Hematopoietic multipotent progenitor cell treated with erythropoietin and hydrocortisone succinate and interleukin-3 and kit ligand, for 6 days (in vitro differentiated cells): Measurements from ENCODE around the gene SCART1.
"Not testable (repeated sequence)": the region's sequence is repeated elsewhere in the genome, so short reads cannot be mapped to it uniquely, and the experiment has no call there.

Experiments used
- DNase-seq: peaks from one replicate; pipeline ENCODE4 v3.0.0-alpha.2; 2015

The SCART1 gene

DNA sequence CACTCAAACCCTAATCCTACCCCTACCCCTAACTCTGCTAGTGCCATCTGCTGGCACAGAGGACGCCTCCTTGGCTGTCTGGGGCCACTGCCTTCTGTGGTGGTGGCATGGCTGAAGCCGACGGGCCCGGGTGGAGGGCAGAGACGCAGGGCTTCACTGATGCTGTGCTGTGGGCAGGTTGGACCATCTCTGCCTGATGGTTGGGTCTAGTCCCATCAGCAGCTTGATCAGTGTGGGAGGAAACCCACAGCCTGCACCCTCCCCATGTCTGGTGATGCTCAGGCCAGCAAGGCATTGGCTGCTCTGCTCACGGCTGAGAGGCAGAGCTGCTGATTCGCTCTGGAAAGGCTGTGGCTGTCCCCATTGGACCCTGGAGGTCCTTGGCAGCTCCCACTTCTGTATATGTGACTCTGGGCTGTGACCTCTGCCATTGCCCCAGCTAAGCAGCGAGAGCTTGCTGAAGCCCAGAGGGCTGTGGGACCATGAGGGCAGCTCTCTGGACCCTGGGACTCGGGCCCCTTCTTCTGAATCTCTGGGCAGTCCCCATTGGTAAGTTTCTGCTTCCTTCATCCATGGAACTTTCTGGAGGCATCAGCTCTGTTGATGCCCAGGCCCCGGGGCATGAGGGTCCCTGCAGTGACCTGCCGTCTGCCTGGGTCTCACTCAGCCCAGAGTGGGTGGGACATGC, at the start of gene SCART1:
Gene SCART1 (plus strand): TSS at position 430 of the 688 bp plus-strand sequence. CDS start 53 bp downstream, at position 483.
- no peak for DNase-seq

DNA sequence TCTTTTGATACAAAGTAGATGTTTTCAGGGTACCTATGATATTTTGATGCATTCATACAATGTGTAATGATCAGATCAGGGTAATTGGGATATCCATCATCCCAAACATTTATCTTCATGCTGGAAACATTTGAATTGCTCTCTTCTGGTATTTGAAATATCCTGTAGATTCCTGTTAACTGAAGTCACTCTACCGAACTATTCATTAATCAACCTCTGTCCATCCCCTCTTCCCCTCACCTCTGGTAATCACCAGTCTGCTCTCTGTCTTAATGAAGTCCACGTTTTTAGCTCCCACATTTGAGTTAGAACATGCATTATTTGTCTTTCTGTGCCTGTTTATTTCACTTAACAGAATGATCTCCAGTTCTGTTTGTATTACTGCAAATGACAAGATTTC, 48.5 kb upstream of the SCART1 start:
- no peak for DNase-seq

DNA sequence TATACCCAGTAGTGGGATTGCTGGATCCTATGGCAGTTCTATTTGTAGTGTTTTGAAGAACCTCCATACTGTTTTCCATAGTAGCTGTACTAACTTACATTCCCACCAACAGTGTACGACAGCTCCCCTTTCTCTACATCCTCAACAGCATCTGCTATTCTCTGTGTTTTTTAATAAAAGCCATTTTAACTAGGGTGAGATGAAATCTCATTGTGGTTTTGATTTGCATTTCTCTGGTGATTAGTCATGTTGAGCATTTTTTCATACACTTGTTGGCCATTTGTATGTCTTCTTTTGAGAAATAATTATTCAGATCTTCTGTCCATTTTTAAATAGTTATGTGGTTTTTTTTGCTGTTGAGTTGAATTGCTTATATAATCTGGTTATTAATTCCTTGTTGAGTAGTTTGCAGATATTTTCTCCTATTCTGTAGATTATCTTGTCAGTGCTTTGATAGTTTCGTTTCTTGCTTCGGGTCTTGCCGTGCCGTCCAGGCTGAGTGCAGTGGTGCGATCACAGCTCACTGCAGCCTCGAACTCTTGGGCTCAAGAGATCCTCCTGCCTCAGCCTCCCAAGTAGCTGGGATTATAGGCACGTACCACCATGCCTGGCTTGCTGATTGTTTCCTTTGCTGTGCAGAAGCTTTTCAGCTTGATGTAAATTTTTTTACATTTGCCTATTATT, 47.8 kb upstream of the SCART1 start:
- DNase-seq: no peak

DNA sequence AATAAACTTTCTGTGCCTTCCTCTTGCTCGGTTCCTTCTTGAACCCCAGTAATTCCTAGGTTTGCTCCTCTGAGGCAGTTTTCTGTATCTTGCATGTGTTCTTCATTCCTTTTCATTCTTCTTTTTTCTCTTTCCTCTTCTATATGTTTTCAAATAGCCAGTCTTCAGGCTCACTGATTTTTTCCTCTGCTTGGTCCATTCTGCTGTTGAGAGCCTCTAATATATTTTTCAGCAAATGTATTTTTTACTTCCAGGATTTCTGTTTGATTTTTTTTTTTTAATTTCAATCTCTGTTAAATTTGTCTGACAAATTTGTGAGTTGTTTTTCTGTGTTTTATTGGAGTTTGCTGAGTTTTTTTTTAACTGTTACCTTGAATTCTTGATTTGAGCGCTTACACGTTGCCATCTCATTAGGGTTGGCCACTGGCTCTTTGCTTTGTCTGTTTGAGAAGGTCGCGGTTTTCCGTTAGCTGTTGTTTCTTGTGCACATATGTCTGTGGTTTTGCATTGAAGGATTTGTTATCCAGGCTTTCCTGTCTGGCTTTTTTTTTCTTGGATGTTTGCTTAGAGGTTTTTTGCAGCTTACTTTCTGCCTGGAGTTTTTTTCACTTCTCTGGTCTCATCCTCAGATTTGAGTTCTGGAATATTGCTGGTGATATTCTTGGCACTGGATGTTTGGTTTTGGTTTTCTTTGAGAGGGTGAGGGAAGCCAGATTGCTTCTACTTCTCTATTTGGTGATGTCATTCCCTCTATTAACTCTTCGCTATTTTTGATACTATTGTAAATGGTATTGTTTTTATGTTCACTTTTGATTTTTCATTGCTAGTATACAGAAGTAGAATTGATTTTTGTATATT, 42.0 kb upstream of the SCART1 start:
- DNase-seq: no peak

DNA sequence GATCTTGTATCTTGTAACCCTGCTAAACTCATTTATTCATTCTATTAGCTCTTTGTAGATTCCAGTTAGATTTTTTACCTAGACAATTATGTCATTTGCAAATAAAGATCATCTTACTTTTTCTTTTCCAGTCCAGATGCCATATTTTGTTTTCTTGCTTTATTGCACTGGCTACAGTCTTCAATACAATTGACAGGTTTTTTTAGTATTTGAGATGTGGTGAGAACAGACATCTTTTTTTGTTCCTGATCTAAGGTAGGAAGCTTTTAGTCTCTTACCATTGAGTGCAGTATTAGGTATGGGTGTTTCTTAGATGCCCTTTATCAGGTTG, 41.4 kb upstream of the SCART1 start:
- DNase-seq: no peak

DNA sequence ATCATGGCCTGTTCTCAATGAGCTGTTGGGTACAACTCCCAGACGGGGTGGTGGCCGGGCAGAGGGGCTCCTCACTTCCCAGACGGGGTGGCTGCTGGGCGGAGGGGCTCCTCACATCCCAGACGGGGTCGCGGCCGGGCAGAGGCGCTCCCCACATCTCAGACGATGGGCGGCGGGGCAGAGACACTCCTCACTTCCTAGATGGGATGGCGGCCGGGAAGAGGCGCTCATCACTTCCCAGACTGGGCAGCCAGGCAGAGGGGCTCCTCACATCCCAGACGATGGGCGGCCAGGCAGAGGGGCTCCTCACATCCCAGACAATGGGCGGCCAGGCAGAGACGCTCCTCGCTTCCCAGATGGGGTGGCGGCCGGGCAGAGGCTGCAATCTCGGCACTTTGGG, 39.3 kb upstream of the SCART1 start:
- not testable (repeated sequence) for DNase-seq

DNA sequence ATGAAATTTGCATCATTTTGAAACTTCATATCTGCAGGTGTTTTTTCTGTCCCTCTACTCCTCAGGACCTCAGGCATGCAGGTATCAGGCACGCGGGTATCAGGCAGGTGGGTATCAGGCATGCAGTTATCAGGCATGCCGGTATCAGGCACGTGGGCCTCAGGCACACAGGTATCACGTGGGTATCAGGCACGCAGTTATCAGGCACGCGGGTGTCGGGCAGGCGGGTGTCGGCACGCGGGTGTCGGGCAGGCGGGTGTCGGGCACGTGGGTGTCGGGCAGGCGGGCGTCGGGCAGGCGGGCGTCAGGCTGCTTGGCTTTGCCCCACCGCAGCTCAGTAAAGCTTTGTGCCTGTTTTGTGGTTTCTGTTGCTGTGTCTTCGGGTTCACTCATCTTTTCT, 38.0 kb upstream of the SCART1 start:
- DNase-seq: no peak

DNA sequence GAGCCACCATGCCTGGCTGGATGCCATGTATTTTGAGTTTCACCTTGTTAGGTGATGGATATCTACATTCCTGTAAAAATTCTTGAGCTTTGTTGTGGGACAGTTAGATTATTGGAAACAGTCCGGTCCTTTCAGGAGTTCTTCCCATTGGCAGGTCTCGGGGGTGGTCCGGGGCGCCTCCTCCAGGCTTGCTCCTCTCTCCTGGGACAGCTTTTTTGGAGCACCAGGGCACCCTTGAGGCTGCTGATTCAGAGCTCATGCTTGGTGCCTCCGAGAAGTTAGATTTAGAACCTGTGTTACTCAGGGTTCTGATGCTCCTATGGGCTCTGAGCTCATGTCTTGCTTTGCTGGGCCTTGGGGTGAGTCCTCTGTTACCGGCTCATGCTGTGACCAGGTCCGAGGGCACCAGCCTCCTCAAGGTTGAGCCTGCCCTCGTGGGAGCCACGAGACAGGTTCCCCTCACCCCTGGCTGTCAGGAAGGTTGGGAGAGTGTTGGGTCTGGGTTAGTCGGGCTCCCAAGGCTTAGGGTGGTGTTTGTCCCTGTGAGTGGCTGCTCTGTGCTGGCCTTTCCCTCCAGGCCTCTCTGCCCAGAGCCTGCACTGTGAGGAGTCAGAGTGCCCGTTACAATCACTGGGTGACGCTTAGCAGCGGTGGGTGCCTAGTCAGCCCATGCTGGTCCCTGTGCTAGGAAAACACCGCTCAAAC, 35.3 kb upstream of the SCART1 start:
- DNase-seq: no peak

DNA sequence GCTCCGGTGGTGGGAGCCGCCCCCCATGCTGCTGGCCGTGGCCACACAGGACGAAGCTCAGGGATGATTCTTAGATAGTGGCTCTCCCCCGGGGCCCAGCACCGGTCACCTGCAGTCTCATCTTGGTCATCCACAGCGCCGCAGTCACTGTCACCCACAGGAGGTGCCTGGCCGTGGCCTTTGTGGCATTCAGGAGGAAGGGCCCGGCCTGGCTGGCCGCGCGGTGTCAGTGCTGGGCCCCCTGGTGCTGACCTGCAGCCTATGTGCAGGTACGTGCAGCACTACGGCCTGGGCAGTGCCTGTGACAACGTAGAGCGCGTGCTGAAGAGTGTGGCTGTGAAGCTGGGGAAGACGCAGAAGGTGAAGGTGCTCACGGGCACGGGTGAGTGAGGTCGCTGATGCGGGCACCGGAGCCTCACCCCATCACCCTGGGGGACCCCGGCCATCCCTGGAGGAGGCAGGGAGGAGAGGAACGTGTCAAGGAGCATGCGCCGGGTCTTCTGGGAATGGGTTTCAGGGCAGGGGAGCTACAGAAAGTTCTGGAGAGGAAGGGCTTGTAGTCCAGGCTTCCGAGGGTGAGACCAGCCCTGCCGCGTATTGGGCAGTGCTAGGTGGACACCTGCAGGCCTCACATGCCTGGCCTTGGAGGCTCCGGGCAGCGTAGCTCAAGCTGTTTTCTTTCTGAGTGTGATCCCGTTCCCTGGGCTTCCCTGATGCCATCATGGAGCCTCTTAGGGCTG, 34.4 kb upstream of the SCART1 start:
- DNase-seq: no peak

DNA sequence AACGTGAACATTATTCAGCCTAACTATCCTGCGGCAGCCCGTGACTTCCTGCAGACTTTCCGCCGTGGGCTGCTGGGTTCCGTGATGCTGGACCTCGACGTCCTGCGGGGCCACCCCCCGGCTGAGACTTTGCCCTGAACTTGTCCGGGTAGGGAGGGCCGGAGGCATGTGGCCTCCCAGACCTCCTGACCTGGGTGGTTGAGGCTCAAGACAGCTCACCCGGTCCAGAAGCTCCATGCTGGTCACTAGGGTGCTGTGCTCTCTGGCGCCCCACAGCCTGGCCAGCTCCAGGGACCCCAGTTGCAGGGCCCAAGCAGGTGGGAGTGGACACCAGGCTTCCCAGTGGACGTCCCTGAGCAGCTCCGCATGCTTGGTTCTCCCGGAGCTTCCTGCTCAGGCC, 33.7 kb upstream of the SCART1 start:
- no peak for DNase-seq

DNA sequence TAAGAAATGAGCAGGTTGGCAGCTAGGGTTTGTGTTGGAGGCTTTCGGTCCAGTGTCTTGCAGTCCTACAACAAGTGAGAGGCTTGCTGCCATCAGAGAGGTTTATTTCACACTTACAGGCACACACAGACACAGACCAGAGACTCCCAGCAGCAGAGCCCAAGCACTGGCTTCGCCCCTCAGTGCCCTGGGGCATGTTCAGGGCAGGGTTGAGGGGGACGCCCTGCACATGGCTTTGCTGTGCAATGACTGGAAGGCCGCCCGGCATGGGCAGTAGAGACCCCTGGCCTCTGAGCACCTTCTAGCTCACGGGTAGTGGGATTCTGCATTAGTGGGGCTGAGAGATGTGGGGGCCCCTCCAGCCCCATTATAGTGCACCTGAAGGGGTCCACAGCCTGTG, 33.2 kb upstream of the SCART1 start:
- no peak for DNase-seq

DNA sequence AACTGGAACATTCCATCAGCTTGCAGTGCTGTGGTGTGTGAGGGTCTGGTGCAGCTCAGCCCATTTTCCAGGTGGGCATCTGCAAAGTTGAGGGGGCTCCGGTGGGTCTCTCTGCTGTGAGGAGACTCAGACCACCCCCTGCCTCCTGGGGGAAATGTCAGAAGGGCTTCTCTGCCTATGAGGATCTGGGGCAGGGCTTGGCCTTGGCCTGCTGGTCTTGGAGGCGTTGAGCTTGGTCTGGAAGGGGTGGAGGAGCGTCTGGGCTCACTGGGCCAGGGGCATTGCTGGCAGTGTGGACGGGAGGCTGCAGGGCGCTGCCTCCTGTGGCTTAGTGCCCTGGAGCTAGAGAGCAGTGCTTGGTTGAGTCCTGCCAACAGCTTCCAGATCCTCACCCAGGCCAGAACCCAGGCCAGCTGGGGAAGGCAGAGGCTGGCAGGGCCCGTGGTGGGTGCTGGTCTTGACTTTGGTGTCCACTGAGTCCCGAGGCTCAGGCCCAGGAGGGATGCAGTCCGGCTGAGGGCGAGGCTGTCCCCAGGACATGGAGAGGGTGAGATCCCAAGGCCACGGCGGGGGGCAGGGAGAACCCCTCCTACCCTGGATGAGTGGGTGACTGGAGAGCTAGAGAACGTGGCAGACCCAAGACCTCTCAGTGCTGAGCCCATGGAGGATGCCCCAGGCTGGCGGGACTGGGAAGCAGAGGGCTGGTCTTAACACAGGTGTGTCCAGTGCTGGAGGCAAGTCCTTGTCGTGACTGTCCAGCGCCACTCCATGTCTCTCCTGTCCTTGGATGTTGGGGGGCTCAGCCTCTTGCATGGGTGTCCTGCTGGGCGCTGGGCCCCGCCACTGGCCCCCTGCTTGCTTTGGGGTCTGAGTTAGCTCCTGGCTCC, 32.2 kb upstream of the SCART1 start:
- DNase-seq: no peak

DNA sequence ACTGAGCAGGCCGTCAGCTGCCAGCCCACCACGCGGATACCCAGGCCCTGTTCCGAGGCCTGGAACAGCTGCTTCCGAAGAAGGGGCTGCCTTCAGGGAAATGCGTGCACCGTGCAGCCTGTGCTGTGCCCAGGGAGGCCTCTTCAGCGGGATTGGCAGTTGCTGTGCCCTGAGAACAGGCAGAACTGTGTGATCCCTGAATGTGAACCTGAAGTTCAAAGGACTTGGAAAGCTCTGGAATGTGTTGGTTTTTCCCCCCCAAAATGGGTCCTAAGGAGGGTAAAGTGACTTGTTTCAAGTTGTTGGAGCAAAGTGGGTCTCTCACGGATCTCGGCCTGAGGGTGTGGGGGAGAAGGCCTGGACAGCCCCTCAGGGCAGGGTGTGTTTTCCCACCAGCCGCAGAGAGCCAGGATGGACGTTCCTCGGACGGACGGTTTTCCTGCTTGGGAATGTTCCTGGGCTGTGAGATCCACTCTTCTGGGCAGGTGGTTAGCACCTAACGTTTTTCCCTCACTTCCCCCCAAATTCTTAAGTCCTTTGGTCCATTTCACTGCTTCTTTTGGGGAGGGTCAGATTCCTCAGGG, 31.4 kb upstream of the SCART1 start:
- no peak for DNase-seq

DNA sequence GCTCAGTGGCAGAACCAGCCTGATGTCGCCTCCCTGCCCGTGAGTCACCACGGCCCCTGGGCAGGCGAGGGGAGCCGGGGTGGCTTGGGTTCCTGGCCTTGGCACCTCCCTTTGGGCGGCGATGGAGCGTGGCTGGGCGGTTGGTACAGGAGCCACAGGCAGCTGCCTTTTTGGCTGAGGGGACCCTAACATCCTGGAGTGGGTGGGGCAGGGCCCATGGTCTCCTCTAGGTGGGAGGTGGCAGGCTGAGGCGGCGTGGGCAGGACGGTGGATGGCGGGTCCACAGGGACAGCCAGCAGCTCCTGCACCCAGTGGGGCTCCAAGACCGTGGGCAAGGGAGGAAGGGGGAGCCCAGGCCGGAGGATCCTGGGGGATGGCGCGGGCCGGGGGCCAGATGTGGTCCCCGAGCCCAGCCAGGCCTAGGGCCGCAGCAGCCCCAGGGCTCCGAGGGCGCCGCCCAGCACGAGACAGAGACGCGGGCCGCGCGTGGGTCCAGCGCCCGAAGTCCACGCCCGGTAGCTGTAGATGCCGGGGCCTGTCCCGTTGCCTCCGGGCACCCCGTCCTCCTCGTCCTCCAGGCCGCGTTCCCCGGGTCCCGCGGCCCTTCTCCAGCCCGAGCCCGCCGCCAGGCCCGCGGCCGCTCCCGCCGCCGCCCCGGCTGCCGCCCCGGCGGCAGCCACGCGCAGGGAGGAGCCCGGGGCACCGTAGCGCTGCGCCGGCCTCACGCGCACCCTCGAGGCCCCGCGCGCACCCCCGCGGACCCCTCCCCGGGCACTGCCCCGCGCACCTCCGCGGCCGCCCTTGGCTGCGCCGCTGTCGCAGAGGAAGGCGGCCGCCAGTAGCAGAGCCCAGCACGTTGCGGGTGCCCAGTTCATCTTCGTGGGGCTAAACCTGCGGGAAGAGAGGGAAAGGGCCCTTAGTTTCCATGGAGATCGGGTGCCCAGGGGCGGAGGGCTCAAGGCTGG, 30.7 kb upstream of the SCART1 start:
- DNase-seq: no peak

DNA sequence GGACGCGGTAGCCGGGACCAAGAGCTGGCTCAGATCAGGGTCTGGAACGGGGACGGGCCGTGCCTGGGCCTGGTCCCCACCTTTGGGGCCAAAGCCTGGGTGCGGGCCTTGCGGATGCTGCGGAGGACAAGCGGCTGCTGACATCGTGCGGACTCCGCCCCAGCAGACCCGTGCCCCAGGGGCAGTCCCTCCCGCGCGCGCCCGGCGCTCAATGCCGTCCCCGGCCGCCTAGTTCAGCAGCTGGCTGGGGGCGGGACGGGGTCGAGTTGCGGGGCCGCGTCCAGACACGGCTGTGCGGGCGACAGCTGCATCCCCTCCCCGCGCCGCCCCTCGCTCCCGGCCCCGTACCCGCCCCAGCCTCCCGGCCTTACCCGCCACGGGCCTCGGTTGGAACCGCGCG, 29.6 kb upstream of the SCART1 start:
- DNase-seq: not testable (repeated sequence)

DNA sequence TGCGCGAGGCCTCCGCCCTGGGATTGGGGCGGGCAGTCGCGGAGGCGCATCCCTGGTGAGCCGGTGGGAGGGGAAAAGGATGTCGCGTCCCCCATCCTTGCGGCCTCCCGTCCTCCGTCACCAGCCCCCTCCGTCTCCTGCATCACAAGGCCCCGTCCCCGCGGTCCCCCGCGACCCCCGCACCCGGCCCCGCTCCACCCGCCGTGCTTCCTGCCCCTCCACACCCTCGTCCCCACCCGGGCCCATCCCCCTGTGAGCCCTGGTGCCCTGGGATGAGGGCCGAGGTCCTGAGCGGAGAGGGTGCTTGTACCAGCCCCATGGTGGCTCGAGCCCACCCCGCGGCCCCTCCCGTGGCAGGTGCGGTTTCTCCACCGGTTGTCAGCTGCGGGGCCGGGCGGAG, 29.1 kb upstream of the SCART1 start, which contains the start of gene SPRN:
Gene SPRN (minus strand): TSS at position 25 of the 400 bp plus-strand sequence. CDS start 944 bp downstream, outside the sequence.
- not testable (repeated sequence) for DNase-seq

DNA sequence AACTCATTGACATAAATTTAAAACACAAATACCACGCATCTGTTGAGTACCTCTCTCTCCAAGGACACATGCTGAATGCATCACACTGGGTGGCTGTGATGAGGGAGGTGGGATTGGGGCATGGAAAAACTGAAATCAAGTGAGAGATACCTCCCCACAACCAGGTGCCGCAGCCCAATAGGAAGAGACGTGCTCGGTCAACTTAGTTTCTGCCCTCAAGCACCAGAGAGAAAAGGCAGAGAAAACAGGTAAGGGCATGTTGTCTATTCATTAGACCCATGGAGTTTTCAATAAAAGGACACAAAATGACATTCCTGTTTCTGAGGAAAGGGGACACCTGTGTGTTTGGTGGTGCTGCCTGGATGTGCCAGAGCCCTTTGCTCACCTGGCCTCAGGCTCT, 24.2 kb upstream of the SCART1 start:
- DNase-seq: not testable (repeated sequence)

DNA sequence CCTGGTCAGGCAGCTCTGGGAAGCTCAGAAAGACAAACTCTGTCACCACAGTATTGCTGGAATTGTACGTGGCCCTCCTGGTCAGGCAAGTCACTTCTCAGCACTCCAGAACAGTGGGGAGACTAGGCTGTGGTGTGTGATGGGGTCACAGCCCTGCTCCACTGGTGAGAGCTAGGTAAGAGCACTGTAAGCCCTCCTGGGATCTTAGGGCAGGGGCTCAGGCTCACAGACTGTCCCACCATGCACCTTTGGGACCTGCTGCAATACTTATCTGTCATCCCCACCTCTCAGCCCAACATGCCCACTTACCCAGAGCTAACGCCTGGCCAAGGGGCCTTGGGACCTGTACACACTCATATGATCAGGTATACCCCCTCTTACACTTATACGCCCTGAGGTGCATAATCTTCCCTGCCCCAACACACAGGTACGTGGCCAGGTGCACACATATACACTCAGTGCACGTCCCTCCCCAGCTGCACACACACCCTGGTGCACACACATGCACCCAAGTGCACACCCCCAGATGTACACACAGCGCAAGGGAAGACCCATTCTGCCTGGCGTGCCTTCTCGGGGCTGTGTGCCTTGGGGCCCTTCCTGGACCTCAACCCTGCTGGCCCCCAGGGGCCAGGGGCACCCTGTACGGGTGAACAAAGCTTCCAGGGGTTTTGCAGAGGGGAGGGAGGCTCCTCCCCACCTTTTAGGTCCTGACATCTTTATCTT, 21.7 kb upstream of the SCART1 start:
- DNase-seq: not testable (repeated sequence)

DNA sequence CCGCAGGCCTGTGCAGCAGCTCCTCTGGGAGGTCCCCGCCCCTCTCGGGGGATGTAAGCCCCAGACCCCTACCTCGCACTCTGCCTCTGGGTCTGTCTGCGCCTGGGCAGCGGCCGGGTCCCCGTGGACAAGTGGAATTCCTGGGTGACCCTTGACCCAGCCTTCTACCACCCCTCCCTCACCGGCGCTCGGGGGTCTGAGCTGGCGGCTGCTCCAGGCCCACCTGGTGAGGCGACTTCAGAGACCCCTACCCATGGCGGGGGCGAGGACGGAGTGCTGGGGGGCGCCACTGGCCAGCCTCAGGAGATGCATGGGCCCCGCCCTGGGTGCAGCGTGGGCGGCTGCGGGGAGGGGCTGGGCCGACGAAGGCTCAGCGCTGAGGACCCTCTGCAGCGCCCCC, 21.0 kb upstream of the SCART1 start:
- DNase-seq: not testable (repeated sequence)
